Measurements from ENCODE around the gene CDHR1. TPM values are rescaled to one million over a fixed set of nuclear protein-coding genes. Genes with fewer than 3 reads are reported as not detected.

Gene CDHR1
- total and polyA plus RNA-seq, 10 of the 15 experiments (the other 5 are each of a cell fraction or from before 2014, with no cell fraction given): 0.17 to 3.0 (median 0.34) TPM

DNA sequence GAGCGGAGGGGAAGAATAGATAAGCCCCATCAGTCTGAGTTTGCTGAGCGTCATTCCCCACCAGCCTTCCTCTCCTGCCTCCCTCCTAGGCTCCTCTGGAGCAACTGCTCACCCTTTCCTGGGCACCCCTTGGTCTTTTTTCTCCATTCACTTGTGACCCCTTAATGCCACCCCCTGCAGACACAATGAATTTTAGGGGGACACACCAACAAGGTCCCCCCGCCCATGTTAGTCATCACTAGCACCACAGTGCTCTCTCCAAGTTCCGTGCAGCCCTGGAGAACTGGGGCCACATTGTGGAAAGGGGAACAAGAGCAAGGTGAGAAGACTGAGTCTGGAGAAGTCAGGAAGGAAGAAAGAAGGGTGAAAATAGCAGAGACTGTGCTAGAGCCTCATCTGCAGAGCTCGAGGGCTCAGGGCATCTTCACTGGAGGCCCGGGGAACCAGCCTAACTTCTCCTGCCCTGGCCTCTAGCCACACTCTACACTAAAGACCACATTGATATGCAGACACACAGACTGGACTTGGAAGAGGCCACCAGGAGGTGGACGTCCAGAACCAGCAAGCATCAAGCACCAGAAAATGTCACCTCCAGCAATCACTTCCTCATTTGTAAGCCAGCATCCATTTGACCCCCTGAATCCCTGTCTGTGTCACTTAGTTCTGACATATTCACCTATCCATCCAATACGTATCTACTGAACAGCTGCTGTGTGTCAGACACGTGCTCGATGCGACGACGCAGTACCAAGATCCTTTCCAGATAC is 68.0 kb downstream of the CDHR1 start:
- SMC1A ChIA-PET (ENCODE audit: uncharacterized antibody, unreplicated experiment): interaction anchor here (1.9 kb wide), 1 partner anchor 275 kb away, joined by 6 read pairs; no protein-coding TSS in a partner anchor
- CTCF ChIA-PET: interaction anchor here (0.6 to 8.3 kb wide), 3 partner anchors 88 to 275 kb away, joined by 3 to 228 read pairs (median 9); no protein-coding TSS in a partner anchor
- intact Hi-C loops (cut with micrococcal nuclease; ENCODE audit: unreplicated experiment): loop anchor here (10.0 kb wide), 1 partner anchor 452 kb away; no protein-coding TSS in a partner anchor

More for the DNA sequence above, 68.0 kb downstream of the CDHR1 start:
- BruUV-seq (replicated peaks): no TSS peak
- 38% methylated on average over 13 of the region's 13 CpGs for WGBS (ENCODE audit: insufficient coverage, insufficient replicate concordance, low lambda C conversion rate, missing lambda C conversion rate)
- TF ChIP-seq SPI1 (IDR thresholded peaks at IDR 0.05; ENCODE audit: borderline replicate concordance, insufficient read depth, low read depth, low read length): peak; percentile 71
- TF ChIP-seq, protein P1, sequence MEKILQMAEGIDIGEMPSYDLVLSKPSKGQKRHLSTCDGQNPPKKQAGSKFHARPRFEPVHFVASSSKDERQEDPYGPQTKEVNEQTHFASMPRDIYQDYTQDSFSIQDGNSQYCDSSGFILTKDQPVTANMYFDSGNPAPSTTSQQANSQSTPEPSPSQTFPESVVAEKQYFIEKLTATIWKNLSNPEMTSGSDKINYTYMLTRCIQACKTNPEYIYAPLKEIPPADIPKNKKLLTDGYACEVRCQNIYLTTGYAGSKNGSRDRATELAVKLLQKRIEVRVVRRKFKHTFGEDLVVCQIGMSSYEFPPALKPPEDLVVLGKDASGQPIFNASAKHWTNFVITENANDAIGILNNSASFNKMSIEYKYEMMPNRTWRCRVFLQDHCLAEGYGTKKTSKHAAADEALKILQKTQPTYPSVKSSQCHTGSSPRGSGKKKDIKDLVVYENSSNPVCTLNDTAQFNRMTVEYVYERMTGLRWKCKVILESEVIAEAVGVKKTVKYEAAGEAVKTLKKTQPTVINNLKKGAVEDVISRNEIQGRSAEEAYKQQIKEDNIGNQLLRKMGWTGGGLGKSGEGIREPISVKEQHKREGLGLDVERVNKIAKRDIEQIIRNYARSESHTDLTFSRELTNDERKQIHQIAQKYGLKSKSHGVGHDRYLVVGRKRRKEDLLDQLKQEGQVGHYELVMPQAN (conservative IDR thresholded peaks at IDR 0.05): no peak
- no peak for TF ChIP-seq NR2C2 (IDR thresholded peaks at IDR 0.05; ENCODE audit: borderline replicate concordance, control insufficient read depth, insufficient read length, low read depth)
- no peaks in the 10 kb centered on the region for H3K4me1 ChIP-seq (ENCODE audit: control insufficient read depth, insufficient read depth, low read length)
- in situ Hi-C loops (cut with MboI): no loop called here
- no peak overlapping the region for H3K9ac ChIP-seq (ENCODE audit: control insufficient read depth, insufficient read depth, low read length)
- H3K27me3 ChIP-seq (replicated peaks in 1 of 2; ENCODE audit: control insufficient read depth in 2 of 2, insufficient read depth in 2 of 2, low read length in 1 of 2): no peaks in the 10 kb centered on the region; a peak in 2 of 4 replicates
- POLR2A ChIA-PET: no interaction called here
- H4K20me1 ChIP-seq (ENCODE audit: control insufficient read depth, insufficient read depth): no peaks in the 10 kb centered on the region
- H3K27ac ChIP-seq (ENCODE audit: control insufficient read depth, insufficient read depth): no peak overlapping the region
- DNase-seq (ENCODE audit: low read depth, low spot score): no peak
- no peaks in the 10 kb centered on the region for H3K9me3 ChIP-seq (replicated peaks; ENCODE audit: control insufficient read depth, insufficient read depth, low read length)
- no peak for FAIRE-seq
- ATAC-seq: no peak
- H3K4me2 ChIP-seq (ENCODE audit: control insufficient read depth, insufficient read depth): no peak overlapping the region
- no peak overlapping the region for H3K4me3 ChIP-seq
- no peaks in the 10 kb centered on the region for H3K79me2 ChIP-seq (ENCODE audit: control insufficient read depth, insufficient read depth, low read length)
- H3K36me3 ChIP-seq (ENCODE audit: control insufficient read depth in 2 of 2, insufficient read depth in 2 of 2, low read length in 1 of 2): no peaks in the 10 kb centered on the region
- RAD21 ChIA-PET (ENCODE audit: unreplicated experiment): interaction anchor here (1.5 kb wide), 1 partner anchor 10 kb away, joined by 3 read pairs; no protein-coding TSS in a partner anchor
- no peak overlapping the region for H2AFZ ChIP-seq (ENCODE audit: control insufficient read depth, low read depth, low read length)
